ENCODE measurements around the gene SHB. TPM values are rescaled to one million over a fixed set of nuclear protein-coding genes. Genes with fewer than 3 reads are reported as not detected.

SHB gene
- polyA plus RNA-seq, 4 donors, result 14.8 to 24.6 (median 15.7) TPM

DNA sequence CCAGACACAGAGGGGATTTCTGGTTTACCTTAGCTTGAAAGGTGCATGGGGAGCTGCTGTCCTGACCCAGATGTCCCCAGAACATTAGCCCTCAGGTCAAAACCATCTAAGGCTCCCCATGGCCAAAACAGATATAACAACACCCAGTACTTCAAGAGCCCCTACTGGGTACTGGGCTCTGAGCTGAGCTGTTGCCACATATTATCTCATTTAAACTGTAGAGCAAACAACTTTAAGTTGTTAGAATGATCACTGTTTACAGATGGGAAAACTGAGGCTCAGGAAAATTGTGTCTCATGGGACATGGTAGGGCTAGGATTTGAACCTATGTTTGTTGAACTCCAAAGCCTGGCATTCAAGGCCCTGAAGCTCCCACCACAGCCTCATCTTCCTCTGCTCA lies 144.5 kb downstream of the SHB start:
- no peak for DNase-seq (ENCODE audit: low read depth in 4 of 4, low spot score in 3 of 4)

DNA sequence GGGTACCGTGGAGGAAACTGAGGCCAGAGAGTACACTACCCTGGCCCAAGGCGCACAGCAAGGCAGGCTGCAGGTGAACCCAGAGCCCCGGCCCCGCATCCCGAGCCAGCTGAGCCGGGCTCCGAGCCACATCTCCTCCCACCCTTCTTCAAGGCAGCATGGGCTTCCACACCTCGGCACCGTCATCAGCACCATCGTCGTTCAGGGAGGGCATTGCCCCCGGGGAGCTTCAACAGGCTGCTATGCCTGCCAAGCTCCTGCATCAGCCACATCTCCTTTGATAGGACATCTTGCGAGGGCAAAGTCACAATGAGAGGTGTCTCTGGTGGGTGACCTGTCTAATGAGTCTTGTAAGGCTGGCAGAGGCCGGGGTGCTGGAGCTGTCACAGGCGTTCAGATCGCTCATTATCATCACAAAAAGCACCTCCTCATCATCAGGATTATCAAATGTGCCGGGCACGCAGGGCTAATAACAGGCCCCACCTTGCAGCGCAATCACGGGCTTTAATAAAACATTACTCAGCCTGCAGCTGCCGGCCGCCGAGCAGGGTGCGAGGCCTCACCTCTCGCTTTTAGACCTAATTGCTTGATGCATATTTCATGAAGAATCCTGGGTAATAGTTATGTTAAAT lies 145.1 kb downstream of the SHB start:
- DNase-seq (ENCODE audit: low read depth in 4 of 4, low spot score in 3 of 4), result no peak

DNA sequence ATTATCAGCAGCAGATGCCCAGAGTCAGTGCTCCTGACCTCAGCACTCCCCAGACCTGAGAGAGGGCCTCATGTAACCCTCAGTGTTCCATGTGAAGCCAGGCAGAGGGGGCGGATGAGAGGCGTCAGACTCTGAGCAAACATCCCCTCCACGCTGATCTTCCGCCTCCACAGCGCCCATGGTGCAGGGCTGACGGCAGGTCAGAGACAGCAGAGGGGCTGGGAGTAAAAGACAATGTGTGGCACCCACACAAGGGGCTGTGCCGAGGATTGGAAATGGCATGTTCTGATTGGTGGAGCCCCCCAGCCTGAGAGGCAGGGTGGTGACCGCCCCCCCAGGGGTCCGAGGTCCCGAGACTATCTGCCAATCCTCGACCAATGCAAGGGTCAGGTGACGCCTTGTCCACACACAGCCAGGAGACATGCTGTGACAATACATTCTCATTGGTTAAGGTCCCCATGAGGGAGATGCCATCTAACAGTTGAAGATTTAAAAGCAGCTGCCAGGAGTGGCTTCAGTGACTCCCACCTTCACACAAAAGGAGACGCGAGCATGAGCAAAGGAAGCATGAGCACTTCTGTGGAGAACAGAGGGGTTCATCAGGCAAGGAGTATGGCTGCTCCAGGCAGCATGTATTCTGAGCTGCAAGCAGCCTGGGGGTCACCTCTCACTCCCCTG lies 145.8 kb downstream of the SHB start:
- DNase-seq (ENCODE audit: low read depth in 4 of 4, low spot score in 3 of 4), result no peak

DNA sequence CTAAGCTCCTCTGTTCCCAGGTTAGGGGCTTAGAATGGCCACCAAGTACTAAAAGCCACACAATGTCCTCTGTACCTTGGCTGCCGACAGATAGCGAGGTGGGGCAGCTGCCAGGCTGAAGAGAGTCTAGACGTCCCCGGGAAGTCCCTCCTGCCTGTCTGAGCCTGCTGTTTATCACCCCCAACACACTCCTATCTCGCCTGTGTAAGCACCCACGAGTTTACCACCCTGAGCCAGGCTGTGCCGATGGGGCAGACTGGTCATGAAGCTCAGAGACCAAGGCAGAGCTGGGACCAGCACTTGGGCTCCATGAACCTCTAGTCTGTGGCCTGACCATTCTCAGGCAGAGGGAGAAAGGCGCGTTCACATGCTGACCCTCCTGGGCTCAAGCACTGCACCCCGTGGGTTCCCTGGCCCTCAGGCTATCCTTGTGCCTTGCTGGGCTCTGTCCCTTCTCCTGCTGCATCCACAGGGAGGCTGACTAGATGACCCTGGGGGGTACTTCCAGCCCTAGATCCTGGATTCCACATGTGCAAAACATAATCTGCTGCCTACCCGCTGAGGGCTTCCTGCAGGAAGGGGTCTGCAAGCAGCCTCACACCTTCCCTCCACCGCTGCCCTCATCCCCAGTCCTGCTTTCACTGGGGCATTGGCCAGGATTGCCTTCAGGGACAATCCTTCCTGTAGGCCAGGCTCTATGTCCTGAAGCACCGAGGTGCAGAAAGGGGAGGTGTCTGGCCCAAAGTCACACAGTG lies 146.5 kb downstream of the SHB start:
- no peak for DNase-seq (ENCODE audit: low read depth in 4 of 4, low spot score in 3 of 4)

DNA sequence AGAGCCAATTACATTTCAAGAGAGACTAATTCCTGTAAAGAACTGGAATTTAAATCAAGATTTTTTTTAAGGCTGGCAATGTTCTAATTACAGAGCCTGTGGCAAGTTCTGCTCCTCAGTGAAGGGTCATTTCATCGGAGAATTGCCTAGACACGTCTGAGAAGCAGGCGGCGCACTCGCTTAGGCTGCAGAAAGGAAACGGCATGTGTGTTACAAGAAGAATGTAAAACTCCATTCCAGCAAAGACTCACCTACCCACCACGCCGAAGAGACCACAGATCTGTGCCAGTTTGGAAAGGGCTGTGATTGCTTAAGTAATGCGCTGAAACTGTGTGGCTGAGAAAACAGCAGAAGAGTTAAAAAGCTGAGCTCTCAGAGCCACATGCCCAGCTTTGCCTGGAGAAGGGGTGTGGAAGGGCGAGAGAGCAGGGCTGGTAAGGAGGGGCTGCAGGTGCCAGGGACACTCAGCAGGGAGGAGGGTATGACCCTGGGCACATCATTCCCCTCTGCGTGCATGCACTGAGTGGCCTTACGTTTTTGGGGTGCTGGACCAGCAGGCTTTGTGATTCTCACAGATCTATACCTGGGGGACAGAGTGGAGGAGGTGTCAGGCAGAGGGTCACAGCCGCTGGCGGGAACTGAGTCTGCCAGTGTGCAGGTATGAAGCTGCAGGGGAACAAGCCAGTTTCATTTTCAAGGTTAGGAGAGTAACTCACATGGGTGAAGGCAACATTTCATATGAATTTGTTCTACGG lies 147.3 kb downstream of the SHB start:
- no peak for DNase-seq (ENCODE audit: low read depth in 4 of 4, low spot score in 3 of 4)

DNA sequence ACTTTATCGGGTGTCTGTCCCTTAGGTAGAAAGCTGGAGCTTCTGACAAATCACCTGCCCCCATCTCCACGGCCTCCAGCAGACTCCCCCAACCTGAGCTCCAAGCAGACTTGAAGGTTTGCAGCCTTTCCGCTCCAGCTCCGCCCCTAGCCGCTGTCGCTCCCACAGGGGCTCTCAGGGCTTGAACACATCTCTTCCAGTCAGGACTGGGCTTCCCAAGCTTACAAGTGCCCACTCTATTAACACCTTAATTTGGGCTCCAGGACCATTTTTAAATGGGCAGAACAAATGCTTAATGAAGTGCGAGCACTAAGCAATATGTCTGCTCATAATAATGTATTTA lies 147.9 kb downstream of the SHB start:
- no peak for DNase-seq (ENCODE audit: low read depth in 4 of 4, low spot score in 3 of 4)

DNA sequence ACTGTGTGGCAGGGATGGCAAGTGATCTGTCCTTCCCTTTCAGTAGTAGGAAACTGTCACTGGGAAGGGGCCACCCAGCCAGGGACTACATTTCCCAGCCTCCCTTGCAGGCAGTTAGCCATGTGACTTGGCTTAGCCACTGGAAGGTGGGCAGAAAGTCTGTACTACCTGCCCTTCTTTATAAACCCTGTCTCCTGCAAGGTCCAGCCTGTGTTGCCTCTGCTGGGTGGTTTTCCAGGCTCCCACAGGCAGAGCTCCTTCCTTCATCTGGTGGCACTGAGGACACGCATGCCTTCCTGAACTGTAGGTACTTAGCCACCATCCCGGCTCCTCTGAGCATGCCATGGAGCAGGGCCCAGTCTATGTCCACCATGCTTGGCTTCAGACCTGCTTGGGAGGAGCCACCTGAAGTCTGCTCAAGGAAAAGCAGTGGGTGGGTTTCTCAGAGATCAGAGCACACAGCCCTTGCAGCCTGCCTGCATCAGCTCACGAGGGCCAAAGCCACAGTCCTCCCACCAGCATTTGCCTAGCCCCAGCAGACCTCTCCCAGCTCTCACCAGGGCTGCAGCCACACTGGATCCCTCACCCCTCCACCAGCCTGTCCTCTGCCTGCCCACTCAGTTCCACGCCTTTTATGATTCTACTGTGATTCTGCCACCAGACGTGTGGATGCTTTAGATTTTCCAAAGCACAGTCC lies 148.4 kb downstream of the SHB start:
- DNase-seq (ENCODE audit: low read depth in 4 of 4, low spot score in 3 of 4), result no peak

DNA sequence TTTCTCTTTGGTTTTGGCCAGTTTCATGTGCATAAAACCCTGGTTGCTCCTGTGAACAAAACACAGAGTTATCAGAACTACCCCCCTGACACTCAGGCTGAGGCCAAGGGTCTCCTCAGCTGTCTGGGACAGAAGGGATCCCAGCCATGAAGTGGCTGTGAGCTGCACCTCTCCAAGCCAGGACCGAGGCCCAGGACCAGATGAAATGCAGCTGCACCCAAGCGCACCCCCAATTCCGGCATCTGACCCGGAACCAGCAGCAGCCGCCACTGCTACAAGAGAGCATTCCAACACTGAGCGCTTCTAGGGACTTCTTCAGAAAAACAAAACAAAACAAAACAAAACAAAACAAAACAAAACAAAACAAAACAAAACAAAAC lies 149.1 kb downstream of the SHB start:
- no peak for DNase-seq (ENCODE audit: low read depth in 4 of 4, low spot score in 3 of 4)

DNA sequence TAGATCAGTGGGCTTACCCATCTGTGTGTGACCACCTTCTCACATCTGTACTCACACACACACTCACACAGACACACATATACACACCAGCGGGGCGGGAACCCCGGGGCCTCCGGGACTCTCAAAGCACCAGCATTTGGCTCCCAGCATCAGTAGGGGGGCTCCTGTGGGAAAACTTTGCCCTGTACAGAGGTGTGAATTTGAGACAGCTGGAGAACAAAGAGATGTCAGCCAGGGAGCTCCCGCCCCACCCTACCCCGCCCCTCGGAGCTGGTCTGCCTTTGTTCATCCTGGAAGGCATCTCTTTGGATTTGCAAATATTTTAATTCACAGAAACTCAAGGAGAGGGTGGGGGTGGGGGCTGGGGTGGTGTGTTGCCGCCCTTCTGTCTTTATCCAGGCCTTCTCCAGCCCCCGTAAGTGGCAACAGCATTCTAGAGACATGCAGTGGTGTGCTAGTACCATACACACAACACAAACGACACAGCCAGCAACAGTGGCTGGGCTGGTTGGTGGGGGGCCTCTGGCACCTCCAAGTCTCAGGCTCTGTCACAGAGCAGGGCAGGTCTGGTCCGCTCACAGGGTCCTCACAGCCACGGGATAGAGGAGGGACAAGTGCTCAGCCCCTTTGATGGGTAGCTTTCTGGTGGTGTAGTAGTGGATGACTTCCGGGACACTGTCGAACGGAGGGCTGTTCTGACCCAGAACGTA lies 149.6 kb downstream of the SHB start:
- no peak for DNase-seq (ENCODE audit: low read depth in 4 of 4, low spot score in 3 of 4)

DNA sequence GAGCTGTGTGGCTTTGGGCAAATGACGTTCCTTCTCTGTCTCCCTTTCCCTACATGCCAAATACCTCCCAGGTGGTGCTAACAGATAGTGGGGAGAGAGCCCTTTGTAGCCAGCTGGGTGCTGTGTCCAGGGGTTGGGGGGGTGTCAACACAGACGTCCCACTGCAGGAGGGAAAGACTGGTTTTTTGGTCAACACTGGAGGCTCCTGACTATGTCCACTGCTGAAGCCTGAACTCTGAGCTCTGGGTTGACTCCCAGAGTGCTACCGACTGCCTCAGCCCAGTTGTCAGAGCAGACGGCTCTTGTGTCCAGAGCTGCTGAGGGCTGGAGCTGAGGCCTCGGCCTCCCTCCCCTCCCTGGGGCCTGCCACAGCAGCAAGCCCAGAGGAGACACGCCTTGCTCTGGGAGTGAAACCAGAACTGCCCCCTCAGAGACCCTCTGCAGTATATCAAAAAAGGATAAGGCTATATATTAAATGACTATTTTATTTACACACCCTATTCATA lies 150.3 kb downstream of the SHB start:
- no peak for DNase-seq (ENCODE audit: low read depth in 4 of 4, low spot score in 3 of 4)

DNA sequence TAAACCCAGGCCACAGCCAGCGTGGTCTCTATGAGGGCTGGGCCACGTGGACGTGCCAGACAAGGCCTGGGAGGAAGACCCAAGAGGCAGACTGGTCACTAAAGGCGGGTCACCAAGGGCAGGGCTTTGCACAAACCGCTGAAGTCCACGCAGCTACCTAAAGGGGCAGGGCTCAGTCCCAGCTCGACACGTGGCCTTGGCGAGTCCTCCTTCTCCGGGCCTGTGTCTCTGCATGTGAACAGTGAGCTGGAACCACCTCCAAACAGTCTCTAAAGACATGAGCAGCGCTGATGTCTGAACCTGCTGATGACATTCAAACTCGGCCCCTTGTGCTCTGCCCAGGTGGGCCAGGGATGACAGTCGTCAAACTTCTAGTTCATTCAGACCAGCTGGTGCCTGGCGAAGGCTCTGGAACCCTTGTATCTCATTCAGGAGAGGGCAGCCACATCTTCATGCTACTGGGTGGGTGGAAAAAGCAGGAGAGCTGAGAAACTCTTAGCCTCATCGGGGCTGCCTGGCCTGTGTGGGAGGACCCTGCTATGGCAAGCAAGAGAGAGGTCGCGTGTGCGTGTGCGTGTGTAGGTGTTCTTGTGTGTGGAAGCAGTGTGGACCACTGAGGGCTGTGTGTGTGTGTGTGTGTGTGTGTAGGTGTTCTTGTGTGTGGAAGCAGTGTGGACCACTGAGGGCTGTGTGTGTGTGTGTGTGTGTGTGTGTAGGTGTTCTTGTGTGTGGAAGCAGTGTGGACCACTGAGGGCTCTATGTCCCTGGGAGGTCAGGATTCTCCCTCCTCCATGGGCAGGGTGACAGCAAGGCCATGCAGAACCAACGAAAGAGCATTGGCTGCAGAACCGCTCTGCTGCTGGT lies 151.0 kb downstream of the SHB start:
- no peak for DNase-seq (ENCODE audit: low read depth in 4 of 4, low spot score in 3 of 4)

DNA sequence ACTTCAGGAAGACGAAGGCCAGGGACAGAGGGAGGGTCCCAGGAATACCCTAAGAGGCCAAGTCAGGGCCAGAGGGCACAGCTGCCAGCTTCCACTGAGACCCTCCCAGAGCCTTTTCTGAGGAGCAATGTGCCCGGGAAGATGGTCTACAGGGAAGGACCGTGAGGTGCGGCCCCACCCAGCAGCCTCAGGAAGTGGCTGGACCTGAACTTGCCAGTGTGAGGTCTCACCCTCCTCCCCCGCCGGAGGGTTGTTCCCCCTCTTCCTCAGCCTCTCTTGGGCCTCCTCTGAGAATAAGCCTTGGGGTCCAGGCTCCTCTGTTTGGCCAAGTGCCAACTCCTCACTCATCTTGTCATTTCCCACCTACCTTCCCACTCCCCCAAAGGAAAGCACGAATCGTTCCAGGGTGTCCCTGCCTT lies 151.7 kb downstream of the SHB start:
- no peak for DNase-seq (ENCODE audit: low read depth in 4 of 4, low spot score in 3 of 4)

DNA sequence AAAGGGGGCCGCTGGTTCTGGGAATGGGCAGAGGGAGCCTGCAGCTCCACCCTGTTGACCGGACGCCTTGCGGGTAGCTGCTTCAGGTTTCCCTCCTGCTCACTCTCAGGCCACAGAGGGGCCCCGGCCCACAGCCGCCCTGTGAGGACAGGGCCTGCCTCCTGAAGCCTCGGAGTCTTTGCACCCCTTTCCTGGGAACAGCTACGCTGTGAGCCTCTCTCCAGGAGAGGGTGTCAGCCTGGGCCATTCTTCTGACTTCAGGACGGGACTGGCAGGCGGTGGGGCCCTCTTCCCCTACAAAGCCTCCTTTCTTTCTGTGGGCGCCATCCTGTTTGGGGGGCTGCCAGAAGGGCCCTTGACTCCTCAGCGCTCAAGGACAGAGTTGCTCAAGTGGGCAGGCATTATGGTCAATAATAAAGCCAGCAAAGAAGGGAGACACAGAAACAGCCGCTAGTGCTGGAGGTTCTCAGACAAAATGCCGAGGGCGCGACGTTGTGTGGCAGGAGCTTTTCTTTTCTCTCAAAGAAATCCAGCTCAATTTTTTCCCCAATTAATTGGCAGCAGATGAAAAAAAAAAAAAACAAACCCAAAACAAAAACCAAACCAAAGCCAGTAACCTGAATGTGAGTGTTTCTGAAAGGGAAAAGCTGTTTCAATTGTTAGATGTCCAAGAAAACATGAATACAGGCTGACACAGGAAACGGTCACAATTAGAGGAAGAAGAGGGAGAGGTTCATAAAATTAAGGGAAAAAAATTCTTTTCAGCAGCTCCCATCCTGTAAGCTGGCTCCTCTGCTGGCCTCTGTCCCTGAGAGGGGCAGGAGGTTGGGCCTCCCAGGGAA lies 152.3 kb downstream of the SHB start:
- DNase-seq (ENCODE audit: low read depth in 4 of 4, low spot score in 3 of 4), result no peak

DNA sequence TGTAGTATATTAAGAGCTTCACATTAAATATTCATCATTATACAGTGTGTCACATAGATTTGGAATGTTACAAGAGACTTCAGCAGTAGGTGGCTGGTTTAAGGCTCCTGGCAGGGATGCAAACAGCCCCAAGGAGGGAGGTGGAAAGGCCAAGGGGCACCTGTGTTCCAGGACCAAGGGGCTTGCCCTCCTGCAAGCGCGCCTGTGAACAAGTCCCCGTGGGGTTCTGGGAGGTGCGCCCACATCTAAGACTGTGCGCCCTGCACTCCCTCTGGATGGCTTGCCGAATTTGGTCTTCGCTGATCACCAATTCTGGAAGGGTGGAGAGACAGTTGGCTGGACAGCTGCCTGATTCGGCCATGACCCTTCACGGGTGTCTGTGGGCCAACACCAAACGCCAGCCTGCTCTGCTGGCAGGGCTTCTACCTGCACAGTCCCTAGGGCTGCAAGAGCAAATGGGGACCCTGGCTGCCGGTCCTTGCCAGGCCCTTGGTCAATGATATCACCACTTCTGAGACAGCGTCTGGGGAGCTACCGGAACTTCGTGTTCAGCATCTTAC lies 153.0 kb downstream of the SHB start:
- no peak for DNase-seq (ENCODE audit: low read depth in 4 of 4, low spot score in 3 of 4)

DNA sequence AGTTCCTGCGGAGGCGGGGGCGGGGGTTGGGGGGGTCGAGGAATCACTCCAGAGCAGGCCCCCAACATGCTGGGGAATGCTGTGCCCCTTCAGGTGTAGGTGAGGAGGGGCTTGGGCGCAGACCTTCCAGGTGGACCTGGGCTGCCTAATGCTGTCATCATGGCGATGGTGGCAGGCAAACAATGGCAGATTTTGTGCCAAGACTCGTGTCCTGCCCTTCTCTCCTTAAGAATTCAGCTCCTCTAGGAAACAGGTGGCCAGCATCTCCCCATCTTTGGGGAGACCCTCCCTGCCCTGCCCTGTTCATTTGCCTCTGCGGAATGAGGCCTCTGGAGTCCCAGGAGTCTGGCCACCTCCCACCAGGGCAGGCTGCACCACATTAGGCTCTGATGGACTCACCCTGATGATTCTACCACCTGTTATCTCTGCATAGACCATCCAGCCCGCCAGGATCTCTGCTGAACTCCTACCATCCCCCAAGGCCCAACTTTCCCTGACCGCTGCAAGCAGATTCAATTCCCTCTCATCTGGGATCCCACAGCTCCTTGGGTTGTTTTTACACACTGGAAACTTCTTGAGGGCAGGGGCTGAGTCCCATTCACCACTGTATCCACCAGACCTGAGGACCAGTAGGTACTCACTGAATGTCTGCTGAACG lies 154.2 kb downstream of the SHB start:
- DNase-seq (ENCODE audit: low read depth in 4 of 4, low spot score in 3 of 4), result no peak

DNA sequence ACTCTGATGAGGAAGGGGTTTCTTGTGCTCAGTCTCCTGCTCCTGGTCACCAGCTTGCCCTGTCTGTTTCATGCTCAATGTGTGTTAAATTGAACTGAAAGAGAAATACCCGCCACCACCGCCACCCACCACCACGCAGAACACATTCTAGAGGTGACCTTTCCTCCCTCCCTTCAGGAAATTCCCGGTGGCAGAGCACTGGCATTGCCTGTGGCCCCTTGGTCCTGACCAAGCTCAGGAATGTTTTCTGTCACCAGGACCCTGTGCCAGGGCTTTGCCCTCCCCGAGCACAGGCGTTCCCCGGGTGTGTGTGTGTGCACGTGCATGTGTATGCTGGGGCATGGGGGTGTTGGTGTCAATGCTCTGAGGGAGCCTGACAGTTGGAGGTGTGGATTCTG lies 154.9 kb downstream of the SHB start:
- no peak for DNase-seq (ENCODE audit: low read depth in 4 of 4, low spot score in 3 of 4)

DNA sequence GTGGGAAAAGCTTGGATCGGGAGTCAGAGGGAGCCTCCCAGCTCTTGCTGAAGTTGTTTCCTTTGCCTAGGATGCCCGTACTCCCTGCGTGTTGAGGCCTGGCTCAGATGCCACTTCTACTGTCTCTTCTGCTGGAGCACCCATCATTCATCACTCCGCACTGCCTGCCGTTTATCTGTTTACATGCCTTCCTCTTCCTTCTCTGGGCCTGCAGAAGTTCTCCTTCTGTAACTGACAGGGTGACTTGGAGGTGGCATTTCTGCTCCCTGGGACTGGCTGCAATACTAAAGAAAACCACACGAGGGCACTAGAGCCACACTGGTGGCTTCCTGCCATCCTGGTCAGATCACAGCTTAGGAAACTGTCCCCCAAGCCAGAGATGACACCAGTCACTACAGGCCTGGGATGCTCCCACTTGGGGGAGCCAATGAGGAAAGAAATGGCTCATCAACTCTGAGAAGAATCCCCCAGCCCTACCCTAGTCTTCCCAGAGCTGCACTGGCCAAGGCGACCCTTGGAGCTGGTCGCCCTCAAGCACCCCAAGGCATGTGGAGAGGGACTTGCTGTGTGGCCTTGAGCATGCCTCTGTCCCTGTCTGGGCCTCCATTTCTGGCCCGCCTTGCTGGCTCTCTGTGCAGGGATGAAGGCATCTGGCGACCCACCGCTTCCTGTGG lies 155.4 kb downstream of the SHB start:
- peak; percentile 76 to 78 (median 76) for DNase-seq (ENCODE audit: low read depth in 4 of 4, low spot score in 3 of 4)

Data from right renal pelvis (tissue), 4 donors.